GM12892 (cell line): ENCODE data around the gene TTC4.

Source experiments
- POLR2A ChIP-seq: IDR thresholded peaks from 2 replicates; pipeline ENCODE4 v1.6.1; 2011; ENCODE audit warnings: low read depth, low read length, control low read depth
- POLR2AphosphoS5 ChIP-seq: IDR thresholded peaks from 2 replicates; pipeline ENCODE4 v1.6.1; 2011; ENCODE audit warnings: low read depth, low read length, control low read depth
- TAF1 ChIP-seq: IDR thresholded peaks from 2 replicates; pipeline ENCODE4 v1.6.1; 2011; ENCODE audit warnings: low read depth, mild to moderate bottlenecking, control low read depth, low read length, borderline replicate concordance

GRCh38 chr1:54699936-54700525, 15.6 kb upstream of the TTC4 start:
- TF ChIP-seq TAF1: no peak
- TF ChIP-seq POLR2AphosphoS5: no peak
- TF ChIP-seq POLR2A: no peak
